Endothelial cell of umbilical vein (primary cell): ENCODE measurements around the gene CFAP100. TPM values are rescaled to one million over a fixed set of nuclear protein-coding genes. Genes with fewer than 3 reads are reported as not detected.

Experiments used
- BruUV-seq: library from RNA; stranded (reverse); fragments of 400-500 nt; replicated peaks from 2 replicates; lab custom pipeline; 2021; lab: Mats Ljungman, UMichigan
- CTCF ChIA-PET: fragments of 300-600, 350-600 bp; sonication (Branson Sonifier 250); formaldehyde crosslinking; loops from one replicate; lab custom pipeline; 2021; ENCODE audit warnings: antibody characterized with exemption, inconsistent platforms; lab: Charles Lee
- POLR2A ChIA-PET: fragments of 300-600, 350-600 bp; sonication (Branson Sonifier 250); formaldehyde crosslinking; loops from one replicate; lab custom pipeline; 2021; ENCODE audit warnings: antibody characterized with exemption, inconsistent platforms; lab: Charles Lee
- DNase-seq: peaks from one replicate; pipeline ENCODE4 v3.0.0-alpha.2; 2011; ENCODE audit warnings: low read depth, low spot score
- FAIRE-seq: peaks from 2 replicates; lab custom pipeline; 2011; peaks lifted over from hg19 to GRCh38; lab: Jason Lieb, UNC
- H2AFZ ChIP-seq: 2 replicates; pipeline ENCODE4 v1.6.0; 2012; ENCODE audit warnings: low read depth, low read length, control low read depth, inconsistent platforms
- H3K27ac ChIP-seq: 2 replicates; pipeline ENCODE4 v1.5.1; 2011; ENCODE audit warnings: low read depth, mild to moderate bottlenecking, control low read depth, low read length, moderate library complexity; ENCODE audit not compliant: insufficient read depth
- H3K27me3 ChIP-seq, 2 experiments: 2 replicates each; pipeline versions ENCODE4 v1.6.0 to v1.6.1; 2011; ENCODE audit warnings: low read length in 2 of 2, mixed read lengths in 1 of 2; ENCODE audit not compliant: control insufficient read depth in 2 of 2, insufficient read depth in 2 of 2
- H3K36me3 ChIP-seq, 2 experiments: 2 replicates in 1 of 2; 3 replicates in 1 of 2; pipeline ENCODE4 v1.5.1; 2011; ENCODE audit warnings: low read length in 2 of 2, mild to moderate bottlenecking in 1 of 2, moderate library complexity in 1 of 2; ENCODE audit not compliant: control insufficient read depth in 2 of 2, insufficient read depth in 2 of 2; ENCODE audit errors: extremely low read depth in 1 of 2
- H3K4me1 ChIP-seq: 3 replicates; pipeline ENCODE4 v1.5.1; 2011; ENCODE audit warnings: mild to moderate bottlenecking, low read length; ENCODE audit not compliant: control insufficient read depth, insufficient read depth; ENCODE audit errors: extremely low read depth
- H3K4me2 ChIP-seq: 2 replicates; pipeline ENCODE4 v1.6.1; 2011; ENCODE audit warnings: low read length, control low read depth, mixed read lengths; ENCODE audit not compliant: insufficient read depth
- H3K4me3 ChIP-seq, 3 experiments: fragments of 200-600 bp in 1 of 3; sonication (generic), shearing (Covaris generic) in 1 of 3; replicated peaks in 1 of 3; 2 replicates each; pipeline ENCODE4 v1.5.1; 2011 to 2016; ENCODE audit warnings: control low read depth in 3 of 3, low read length in 3 of 3, mild to moderate bottlenecking in 2 of 3, inconsistent platforms in 1 of 3, low read depth in 1 of 3, moderate library complexity in 1 of 3; ENCODE audit not compliant: insufficient read depth in 1 of 3
- H3K79me2 ChIP-seq: 2 replicates; pipeline ENCODE4 v1.6.0; 2012; ENCODE audit warnings: low read length, inconsistent platforms; ENCODE audit not compliant: control insufficient read depth, insufficient read depth
- H3K9ac ChIP-seq: replicated peaks from 2 replicates; pipeline ENCODE3; 2011; ENCODE audit warnings: low read length, control low read depth; ENCODE audit not compliant: insufficient read depth; ENCODE audit errors: extremely low read depth
- H3K9me1 ChIP-seq: replicated peaks from 3 replicates; pipeline ENCODE4 v1.6.0; 2011; ENCODE audit warnings: mild to moderate bottlenecking, low read length; ENCODE audit not compliant: control insufficient read depth, insufficient read depth; ENCODE audit errors: extremely low read depth
- H3K9me3 ChIP-seq: replicated peaks from 2 replicates; pipeline ENCODE4 v1.5.1; 2012; ENCODE audit warnings: low read length, inconsistent platforms; ENCODE audit not compliant: control insufficient read depth, insufficient read depth
- H4K20me1 ChIP-seq: replicated peaks from 2 replicates; pipeline ENCODE3; 2011; ENCODE audit warnings: mild to moderate bottlenecking, low read length; ENCODE audit not compliant: control insufficient read depth, insufficient read depth; ENCODE audit errors: extremely low read depth
- CTCF ChIP-seq, 2 donors: IDR thresholded peaks; 1 replicate in 1 of 2; 2 replicates in 1 of 2; pipeline ENCODE4 v1.5.1; 2011; ENCODE audit warnings: low read length in 2 of 2, mild to moderate bottlenecking in 2 of 2, moderate library complexity in 2 of 2, control low read depth in 1 of 2, inconsistent platforms in 1 of 2, low read depth in 1 of 2; ENCODE audit not compliant: insufficient read depth in 1 of 2; ENCODE audit errors: extremely low read depth in 1 of 2
- EZH2 ChIP-seq: IDR thresholded peaks from 2 replicates; pipeline ENCODE4 v1.6.1; 2012; ENCODE audit warnings: borderline replicate concordance, low read depth, mild to moderate bottlenecking, moderate library complexity, low read length, inconsistent platforms; ENCODE audit not compliant: severe bottlenecking
- FOS ChIP-seq: IDR thresholded peaks from 2 replicates; pipeline ENCODE4 v1.6.1; 2011; ENCODE audit warnings: mild to moderate bottlenecking, low read length, moderate library complexity, borderline replicate concordance; ENCODE audit not compliant: insufficient read depth
- GATA2 ChIP-seq: IDR thresholded peaks from 2 replicates; pipeline ENCODE4 v1.7.0; 2011; ENCODE audit warnings: low read depth, mild to moderate bottlenecking, moderate library complexity, mixed read lengths, low read length; ENCODE audit not compliant: insufficient read length, insufficient read depth
- JUN ChIP-seq: IDR thresholded peaks from 2 replicates; pipeline ENCODE4 v1.6.1; 2011; ENCODE audit warnings: borderline replicate concordance, low read depth; ENCODE audit not compliant: insufficient read length, insufficient read depth
- MAX ChIP-seq: IDR thresholded peaks from 2 replicates; pipeline ENCODE4 v1.6.1; 2011; ENCODE audit not compliant: insufficient read depth, insufficient read length
- MYC ChIP-seq: IDR thresholded peaks from one replicate; pipeline ENCODE4 v1.6.1; 2011; ENCODE audit warnings: mild to moderate bottlenecking, low read depth, low read length
- POLR2A ChIP-seq: IDR thresholded peaks from 2 replicates; pipeline ENCODE4 v1.6.1; 2012; ENCODE audit warnings: low read depth, mild to moderate bottlenecking, control low read depth, low read length
- POLR2AphosphoS5 ChIP-seq: IDR thresholded peaks from 2 replicates; pipeline ENCODE4 v1.6.1; 2012; ENCODE audit warnings: low read depth, mild to moderate bottlenecking, control low read depth, low read length, moderate library complexity; ENCODE audit not compliant: insufficient read depth
- dilution Hi-C: fragments of 300-500 bp; cut with MboI; formaldehyde crosslinking; loops from one replicate; pipeline ENCODE4 v1.15.0; 2019; ENCODE audit warnings: low sequenced_read_pairs; ENCODE audit not compliant: extremely low pct_ligation_motif_present
- intact Hi-C: fragments of 100-400 bp; cut with micrococcal nuclease; formaldehyde crosslinking; loops from one replicate; pipeline ENCODE4 v1.10.0; 2022
- polyA plus RNA-seq, 4 experiments: library from polyadenylated mRNA; depleted of rRNA in 3 of 4; stranded (reverse) in 3 of 4; unstranded in 1 of 4; fragments of >200 nt; gene quantifications; 2 replicates each; pipeline versions ENCODE4 v1.2.1 to v1.2.3, GENCODE V29; 2011 to 2012; ENCODE audit warnings: missing spikeins in 1 of 4
- total RNA-seq: library from RNA; stranded (reverse); gene quantifications from 2 replicates; pipeline ENCODE4 v1.2.3, GENCODE V29; 2021

The CFAP100 gene
- total and polyA plus RNA-seq, 2 donors (not counting 3 experiments of a cell fraction or from before 2014, with no cell fraction given): not detected

GRCh38 chr3:126459763-126460127 is 65.0 kb downstream of the CFAP100 start:
- DNase-seq: no peak
- Histone ChIP-seq H3K79me2 (peaks cover 13% of the 10 kb centered on the region), H3K9ac (no peak overlapping the region), H3K27me3 (no peaks in the 10 kb centered on the region), H3K4me3 (no peak overlapping the region), H2AFZ (no peak overlapping the region), H3K27ac (no peak overlapping the region), H3K9me3 (no peaks in the 10 kb centered on the region), H3K4me2 (no peak overlapping the region), H3K36me3 (peaks cover 25 to 39% of the 10 kb centered on the region in 2 experiments), H4K20me1 (no peaks in the 10 kb centered on the region), H3K4me1 (no peaks in the 10 kb centered on the region), H3K9me1 (no peaks in the 10 kb centered on the region)
- TF ChIP-seq GATA2: no peak
- TF ChIP-seq JUN: no peak
- TF ChIP-seq POLR2A: no peak
- no peak for TF ChIP-seq CTCF (IDR thresholded peaks at IDR 0.05; ENCODE audit: extremely low read depth in 1 of 2, insufficient read depth in 1 of 2, low read depth in 1 of 2, low read length in 2 of 2)
- TF ChIP-seq POLR2AphosphoS5: no peak
- no peak for TF ChIP-seq FOS
- TF ChIP-seq MAX: no peak
- TF ChIP-seq MYC: no peak
- TF ChIP-seq EZH2: no peak
- ChIA-PET CTCF (interaction anchor here (1.6 kb wide), 1 partner anchor 12 kb away, joined by 6 read pairs; no protein-coding TSS in a partner anchor), POLR2A (no interaction called here)
- dilution Hi-C loops: no loop called here
- FAIRE-seq: no peak
- no TSS peak for BruUV-seq
- intact Hi-C loops: no loop called here
